ENCODE results near the gene VSTM1.

VSTM1 gene

DNA sequence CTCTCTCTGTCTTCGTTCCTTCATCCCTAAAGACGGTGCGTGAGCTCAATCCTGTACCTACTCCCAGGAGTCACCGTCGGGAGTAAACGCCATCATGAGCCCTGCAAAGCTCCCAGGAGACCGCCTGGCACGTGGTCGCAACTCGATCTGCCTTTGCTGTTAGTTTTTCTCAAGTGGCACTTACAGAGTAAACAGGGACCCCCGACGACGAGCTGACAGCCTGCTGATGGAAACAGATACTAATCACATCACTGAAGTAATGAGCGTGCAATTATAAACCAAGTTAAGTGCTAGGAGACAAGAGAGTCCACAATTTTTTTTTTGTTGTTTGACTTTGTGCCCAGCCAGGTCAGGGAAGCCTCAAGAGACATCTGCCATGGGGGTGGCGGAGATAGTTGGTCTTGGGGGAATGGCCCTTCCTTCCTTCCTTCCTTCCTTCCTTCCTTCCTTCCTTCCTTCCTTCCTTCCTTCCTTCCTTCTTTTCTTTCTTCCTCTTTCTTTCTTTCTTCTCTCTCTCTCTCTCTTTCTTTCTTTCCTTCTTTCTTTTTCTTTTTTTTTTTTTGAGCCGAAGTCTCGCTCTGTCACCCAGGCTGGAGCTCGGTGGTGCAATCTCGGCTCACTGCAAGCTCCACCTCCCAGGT is 48.7 kb downstream of the VSTM1 start:
- in situ Hi-C loops (cut with MboI; ENCODE audit: low sequenced_read_pairs): no loop called here

DNA sequence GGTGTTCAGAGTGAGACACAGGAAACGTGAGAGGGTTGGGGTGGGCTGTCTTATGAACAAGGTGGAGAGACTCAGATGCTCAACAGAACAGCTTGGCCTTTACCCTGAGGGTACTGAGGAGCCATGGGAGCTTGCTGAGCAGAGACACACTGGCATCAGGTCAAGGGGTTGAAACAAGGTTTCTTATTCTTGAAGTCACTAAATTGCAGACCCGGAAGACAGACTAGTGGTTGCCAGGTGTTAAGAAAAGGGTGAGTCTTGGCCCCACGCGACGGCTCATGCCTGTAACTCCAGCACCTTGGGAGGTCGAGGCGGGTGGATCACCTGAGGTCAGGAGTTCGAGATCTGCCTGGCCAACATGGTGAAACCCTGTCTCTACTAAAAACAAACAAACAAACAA is 49.8 kb downstream of the VSTM1 start:
- in situ Hi-C loops (cut with MboI; ENCODE audit: low sequenced_read_pairs): no loop called here

DNA sequence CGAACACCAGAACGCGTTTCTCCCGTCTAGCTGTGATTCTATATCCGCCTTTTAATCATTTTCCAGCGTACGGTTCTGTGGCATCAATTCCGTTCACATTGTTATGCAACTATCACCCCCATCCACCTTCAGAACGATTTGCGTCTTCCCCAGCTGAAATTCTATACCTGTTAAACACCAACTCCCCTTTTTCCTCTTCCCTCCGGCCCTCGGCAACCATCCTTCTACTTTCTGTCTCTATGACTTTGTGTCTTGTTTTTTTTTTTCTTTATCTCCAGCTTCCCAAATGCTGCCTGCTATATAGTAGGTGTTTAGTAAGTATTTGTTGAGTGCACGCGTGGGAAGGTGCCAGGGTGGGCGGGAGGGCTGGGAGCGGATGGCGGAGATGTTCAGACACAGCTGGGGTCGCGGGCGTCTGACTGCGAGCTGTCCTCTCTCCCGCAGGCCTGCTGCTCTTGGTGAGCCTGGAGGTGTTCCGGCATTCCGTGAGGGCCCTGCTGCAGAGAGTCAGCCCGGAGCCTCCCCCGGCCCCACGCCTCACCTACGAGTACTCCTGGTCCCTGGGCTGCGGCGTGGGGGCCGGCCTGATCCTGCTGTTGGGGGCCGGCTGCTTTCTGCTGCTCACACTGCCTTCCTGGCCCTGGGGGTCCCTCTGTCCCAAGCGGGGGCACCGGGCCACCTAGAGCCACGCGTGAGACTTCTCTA is 52.0 kb downstream of the VSTM1 start:
- in situ Hi-C loops (cut with MboI; ENCODE audit: low sequenced_read_pairs): no loop called here

DNA sequence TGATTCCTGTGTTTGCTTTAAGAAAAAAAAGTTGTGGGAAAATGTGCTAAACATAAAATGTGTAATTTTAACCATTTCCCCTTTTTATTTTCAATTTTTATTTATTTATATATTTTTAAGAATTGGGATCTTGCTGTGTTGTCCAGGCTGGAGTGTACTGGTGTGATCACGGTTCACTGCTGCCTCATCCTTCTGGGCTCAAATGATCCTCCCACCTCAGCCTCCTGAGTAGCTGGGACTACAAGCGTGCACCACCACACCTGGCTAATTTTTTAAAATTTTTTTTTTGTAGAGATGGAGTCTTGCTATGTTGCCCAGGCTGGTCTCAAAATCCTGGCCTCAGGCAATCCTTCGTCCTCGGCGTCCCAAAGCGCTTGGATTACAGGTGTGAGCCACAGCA is 53.2 kb downstream of the VSTM1 start:
- in situ Hi-C loops (cut with MboI; ENCODE audit: low sequenced_read_pairs): no loop called here

DNA sequence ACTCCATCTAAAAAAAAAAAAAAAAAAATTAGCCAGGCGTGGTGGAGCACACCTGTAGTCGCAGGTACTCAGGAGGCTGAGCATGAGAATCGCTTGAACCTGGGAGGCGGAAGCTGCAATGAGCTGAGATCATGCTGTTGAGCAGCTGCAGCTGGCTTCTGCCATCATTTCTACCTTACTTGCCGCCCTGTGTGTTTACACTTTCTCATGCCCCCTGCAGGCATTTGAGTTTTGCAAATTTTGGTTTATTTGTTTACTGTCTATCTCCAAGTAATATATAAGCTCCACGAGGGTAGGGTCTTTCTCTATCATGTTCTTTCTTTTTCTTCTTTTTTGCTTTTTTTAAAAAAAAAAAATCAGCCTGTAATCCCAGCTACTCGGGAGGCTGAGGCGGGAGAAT is 54.3 kb downstream of the VSTM1 start:
- in situ Hi-C loops (cut with MboI; ENCODE audit: low sequenced_read_pairs): no loop called here

DNA sequence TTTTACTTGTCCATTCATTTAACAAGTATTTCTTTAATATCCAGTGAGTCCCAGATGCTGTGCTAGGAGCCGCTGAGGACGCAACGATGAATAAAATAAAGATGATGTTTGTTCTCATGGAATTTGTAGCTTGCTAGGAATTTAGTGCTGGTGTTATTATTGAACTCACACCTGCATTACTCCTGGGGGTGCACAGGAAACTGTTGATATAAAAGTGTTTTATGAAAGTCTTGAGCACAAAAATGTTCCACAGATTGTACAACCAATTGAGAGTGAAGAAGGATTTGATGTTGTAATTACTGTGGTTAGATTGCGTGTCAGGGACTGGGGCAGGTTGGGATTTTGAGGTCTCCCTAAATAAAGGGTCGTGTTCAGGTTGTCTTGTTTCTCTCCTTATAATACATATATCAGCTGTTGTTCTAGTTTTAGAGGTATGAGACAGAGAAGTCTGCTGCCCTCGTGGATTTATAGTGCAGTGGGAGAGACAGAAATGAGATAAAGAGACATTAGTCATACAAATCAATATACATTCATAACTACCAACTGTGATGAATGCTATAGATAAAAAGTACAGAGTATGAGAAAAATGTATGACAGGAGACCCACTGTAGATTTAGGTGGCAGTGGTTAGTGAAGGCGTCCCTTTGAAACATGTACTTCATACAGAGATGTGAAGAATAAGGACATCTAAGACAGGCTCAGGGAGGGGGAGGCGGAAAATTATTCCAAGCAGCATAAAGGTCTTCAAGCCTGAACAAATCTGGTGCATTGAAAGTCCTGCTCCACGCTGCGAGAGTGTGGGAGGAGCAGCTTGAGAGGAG is 61.0 kb downstream of the VSTM1 start:
- in situ Hi-C loops (cut with MboI; ENCODE audit: low sequenced_read_pairs): no loop called here

DNA sequence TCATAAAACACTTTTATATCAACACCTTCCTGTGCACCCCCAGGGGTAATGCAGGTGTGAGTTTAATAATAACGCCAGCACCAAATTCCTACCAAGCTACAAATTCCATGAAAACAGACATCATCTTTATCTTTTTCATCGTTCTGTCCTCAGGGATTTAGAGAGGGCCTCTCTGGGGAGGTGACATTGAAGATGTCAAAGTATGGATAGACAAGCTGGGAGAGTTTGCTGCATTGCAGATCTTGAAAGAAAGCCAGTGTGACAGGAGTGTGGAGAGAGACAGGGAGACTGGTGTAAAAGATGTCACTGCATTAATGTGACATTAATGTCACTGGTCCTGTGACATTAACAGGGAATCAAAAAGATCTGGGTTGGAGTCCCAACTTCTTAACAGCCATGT is 62.2 kb downstream of the VSTM1 start:
- in situ Hi-C loops (cut with MboI; ENCODE audit: low sequenced_read_pairs): no loop called here

DNA sequence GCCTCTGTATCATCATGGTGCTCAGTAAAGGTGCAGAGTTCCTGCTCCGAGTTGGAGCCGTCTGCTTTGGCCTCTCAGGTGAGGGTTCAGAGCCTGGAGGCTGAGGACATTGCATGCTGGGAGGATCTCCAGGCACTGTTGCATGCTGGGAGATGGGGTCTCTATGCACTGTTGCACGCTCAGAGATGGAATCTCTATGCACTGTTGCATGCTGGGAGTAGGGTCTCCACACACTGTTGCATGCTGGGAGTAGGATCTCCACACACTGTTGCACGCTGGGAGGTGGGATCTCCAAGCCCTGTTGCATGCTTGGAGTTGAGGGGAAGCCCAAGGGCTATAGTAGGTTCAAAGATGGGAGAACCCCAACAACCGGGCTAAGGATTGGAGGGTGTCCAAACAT is 64.0 kb downstream of the VSTM1 start:
- in situ Hi-C loops (cut with MboI; ENCODE audit: low sequenced_read_pairs): no loop called here

DNA sequence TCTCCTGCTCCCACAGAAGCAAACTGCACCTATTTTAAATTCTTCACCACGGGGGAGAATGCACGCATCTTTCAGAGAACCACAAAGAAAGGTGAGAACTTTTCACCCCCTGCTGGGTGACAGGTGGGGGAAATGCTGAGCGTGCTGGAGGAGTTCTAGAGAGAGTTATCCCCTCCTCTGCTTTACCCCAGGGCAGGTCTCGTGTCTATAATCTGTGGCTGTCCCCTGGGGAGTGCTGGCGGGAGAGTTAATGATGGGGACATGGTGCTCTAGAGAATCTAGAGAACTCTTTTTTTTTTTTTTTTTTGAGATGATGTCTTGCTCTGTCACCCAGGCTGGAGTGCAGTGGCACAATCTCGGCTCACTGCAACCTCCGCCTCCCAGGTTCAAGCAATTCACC is 65.5 kb downstream of the VSTM1 start:
- in situ Hi-C loops (cut with MboI; ENCODE audit: low sequenced_read_pairs): no loop called here

DNA sequence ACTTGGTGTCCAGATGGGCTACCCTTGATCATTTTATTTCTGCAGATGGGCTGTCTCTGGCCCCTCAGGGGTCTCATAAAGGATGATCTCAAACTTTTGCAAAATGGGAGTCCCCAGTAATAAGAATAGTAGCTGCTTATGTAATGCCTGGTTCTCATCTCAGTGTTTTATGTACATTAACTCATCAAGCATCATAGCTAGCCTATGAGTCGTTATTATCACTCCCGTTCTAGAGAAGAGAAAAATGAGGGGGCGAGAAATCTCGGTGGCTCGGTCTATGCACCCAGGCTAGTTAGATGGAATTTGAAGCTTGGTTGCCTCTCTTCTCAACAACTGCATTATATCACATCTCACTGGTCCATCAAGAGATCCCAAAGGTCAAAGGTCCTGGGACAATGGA is 68.9 kb downstream of the VSTM1 start:
- in situ Hi-C loops (cut with MboI; ENCODE audit: low sequenced_read_pairs): no loop called here

DNA sequence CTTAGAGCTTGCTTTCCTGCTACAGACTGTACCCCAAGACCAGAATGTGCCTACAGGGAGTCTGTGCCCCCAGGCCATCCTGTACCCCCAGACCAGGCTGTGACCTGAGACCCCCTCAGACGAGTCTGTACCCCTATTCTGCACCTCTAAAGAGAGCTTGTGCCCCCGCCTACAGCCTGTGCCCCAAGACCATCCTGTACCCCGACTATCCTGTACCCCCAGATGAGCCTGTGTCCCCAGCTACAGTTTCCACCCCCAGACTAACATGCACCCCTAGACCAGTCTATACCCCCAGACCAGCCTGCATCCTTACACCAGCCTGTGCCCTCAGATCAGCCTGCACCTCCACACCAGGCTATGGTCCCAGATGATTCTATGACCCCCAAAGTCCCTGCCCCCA is 70.2 kb downstream of the VSTM1 start:
- in situ Hi-C loops (cut with MboI; ENCODE audit: low sequenced_read_pairs): no loop called here

DNA sequence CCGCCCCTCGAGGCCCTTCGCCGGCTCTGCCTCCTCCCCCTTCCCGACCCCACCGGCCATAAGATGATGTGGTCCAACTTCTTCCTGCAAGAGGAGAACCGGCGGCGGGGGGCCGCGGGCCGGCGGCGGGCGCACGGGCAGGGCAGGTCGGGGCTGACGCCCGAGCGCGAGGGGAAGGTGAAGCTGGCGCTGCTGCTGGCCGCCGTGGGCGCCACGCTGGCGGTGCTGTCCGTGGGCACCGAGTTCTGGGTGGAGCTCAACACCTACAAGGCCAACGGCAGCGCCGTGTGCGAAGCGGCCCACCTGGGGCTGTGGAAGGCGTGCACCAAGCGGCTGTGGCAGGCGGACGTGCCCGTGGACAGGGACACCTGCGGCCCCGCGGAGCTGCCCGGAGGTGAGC is 70.9 kb downstream of the VSTM1 start:
- in situ Hi-C loops (cut with MboI; ENCODE audit: low sequenced_read_pairs): no loop called here

DNA sequence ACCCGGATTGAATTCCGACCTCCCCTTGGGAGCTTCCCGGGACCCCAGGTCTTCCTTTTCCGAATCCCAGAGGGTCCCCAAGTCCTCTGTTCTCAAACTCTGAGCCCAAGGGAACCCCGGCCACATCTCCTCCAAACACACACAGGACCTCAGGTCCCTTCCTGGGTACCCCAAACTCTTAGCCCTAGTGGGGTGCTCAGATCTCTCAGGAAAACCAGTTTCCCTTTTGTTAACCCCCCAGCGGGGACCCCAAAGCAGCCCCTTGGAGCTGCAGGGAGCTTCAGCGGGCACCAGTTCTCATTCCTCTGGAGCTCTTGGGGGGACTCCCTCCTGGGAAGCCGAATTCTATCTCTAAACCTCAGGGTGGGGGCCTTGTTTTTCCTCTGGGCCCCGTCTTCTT is 71.5 kb downstream of the VSTM1 start:
- in situ Hi-C loops (cut with MboI; ENCODE audit: low sequenced_read_pairs): no loop called here

DNA sequence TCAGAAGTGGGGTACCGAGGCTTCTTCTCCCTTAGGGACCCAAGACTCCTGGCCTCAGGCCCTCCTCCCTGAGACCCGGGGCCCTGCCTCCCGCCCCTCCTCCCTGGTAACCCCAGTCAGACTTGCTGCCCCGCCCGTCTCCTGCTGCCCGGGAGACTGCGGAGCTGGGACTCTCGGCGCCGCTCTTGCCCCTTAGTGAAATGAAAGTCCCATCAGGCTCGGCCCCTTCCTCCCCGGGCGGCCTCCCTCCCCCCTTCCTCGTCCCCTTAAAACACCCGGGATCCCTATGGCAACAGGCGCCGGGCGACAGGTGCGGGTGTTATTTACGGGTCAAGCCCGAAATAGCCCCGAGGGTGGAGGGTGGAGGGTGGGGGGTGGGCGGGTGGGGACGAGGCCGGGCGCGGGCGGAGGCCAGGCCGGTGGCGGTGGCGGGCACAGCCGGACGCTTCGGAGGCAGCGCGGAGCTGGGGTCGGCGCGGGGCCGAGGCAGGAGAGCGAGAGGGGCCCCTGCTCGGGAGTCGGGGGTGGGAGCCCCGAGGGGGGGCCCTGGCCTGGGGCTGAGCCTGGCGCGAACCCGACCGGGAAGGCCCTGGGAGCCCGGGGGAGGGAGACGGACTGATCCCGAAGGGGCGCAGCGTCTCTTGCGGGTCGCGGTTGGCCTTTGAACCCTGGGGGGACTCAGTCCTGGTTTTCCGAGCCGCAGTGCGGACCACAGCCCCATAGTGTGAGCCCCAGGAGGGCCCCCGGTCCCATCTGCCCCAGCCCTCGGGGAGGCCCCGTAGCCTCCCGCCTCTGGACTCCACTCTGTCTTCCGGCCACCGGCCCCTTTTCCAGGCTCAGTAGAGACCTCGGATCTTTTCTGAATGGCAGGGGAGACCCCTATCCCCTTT is 72.2 kb downstream of the VSTM1 start, which contains the start of gene CACNG6:
TSS of gene CACNG6 (plus strand) at position 414 of the 890 bp plus-strand sequence. CDS start 1,241 bp downstream, outside the sequence.
- in situ Hi-C loops (cut with MboI; ENCODE audit: low sequenced_read_pairs): no loop called here
